Measurements from ENCODE around the gene ARL6IP5.
A peak's percentile ranks its signal among the peaks of the same experiment; 100 is the strongest.

The ARL6IP5 gene

GRCh38 chr3:69119681-69120080, 34.9 kb downstream of the ARL6IP5 start:
- DNase-seq, result no peak

GRCh38 chr3:69120879-69121464, 36.2 kb downstream of the ARL6IP5 start:
- DNase-seq, result peak; percentile 19

- no peak for DNase-seq
Observed at GRCh38 chr3:69121513-69121912, 36.8 kb downstream of the ARL6IP5 start.

GRCh38 chr3:69121950-69122349, 37.2 kb downstream of the ARL6IP5 start:
- DNase-seq, result no peak

- no peak for DNase-seq
Observed at GRCh38 chr3:69122403-69122802, 37.7 kb downstream of the ARL6IP5 start, which contains the start of gene LMOD3. Gene LMOD3, minus strand, starts transcription at chr3:69122595. Its CDS starts 209 bp downstream, at chr3:69122386.

GRCh38 chr3:69126216-69126615, 41.5 kb downstream of the ARL6IP5 start:
- DNase-seq, result no peak

GRCh38 chr3:69126999-69127398, 42.3 kb downstream of the ARL6IP5 start:
- no peak for DNase-seq

GRCh38 chr3:69128509-69128908, 43.8 kb downstream of the ARL6IP5 start:
- DNase-seq, result no peak

GRCh38 chr3:69129531-69129930, 44.8 kb downstream of the ARL6IP5 start:
- DNase-seq, result no peak

GRCh38 chr3:69130689-69131088, 46.0 kb downstream of the ARL6IP5 start:
- DNase-seq, result no peak

GRCh38 chr3:69137005-69137404, 52.3 kb downstream of the ARL6IP5 start:
- DNase-seq, result no peak

GRCh38 chr3:69137412-69137811, 52.7 kb downstream of the ARL6IP5 start:
- DNase-seq, result no peak

GRCh38 chr3:69141313-69141712, 56.6 kb downstream of the ARL6IP5 start:
- DNase-seq, result no peak

GRCh38 chr3:69142090-69142489, 57.4 kb downstream of the ARL6IP5 start:
- no peak for DNase-seq

GRCh38 chr3:69142797-69143454, 58.2 kb downstream of the ARL6IP5 start:
- no peak for DNase-seq

GRCh38 chr3:69143612-69144011, 58.9 kb downstream of the ARL6IP5 start:
- DNase-seq, result no peak

GRCh38 chr3:69144631-69145245, 60.0 kb downstream of the ARL6IP5 start:
- no peak for DNase-seq

- DNase-seq, result no peak
Observed at GRCh38 chr3:69145688-69146087, 61.0 kb downstream of the ARL6IP5 start.

- no peak for DNase-seq
Observed at GRCh38 chr3:69149586-69149985, 64.8 kb downstream of the ARL6IP5 start.
